ENCODE data around the gene PPIL1. TPM values are rescaled to one million over a fixed set of nuclear protein-coding genes. Genes with fewer than 3 reads are reported as not detected.

The PPIL1 gene
- total and polyA plus RNA-seq, 2 of the 4 experiments (the other 2 are of a cell fraction), result 28.4 to 58.4 TPM

GRCh38 chr6:36912586-36912985 is 38.0 kb upstream of the PPIL1 start:
- Histone ChIP-seq H3K18ac (ENCODE audit: low read depth, low read length) (no peak overlapping the region), H3K9me3 (ENCODE audit: control insufficient read depth, insufficient read depth, low read length) (no peaks in the 10 kb centered on the region), H4K20me1 (ENCODE audit: insufficient read depth, low read length) (peaks cover 21% of the 10 kb centered on the region), H2AFZ (replicated peaks; ENCODE audit: low read length, poor library complexity) (peak overlapping the region; percentile 44), H2BK20ac (ENCODE audit: low read depth, low read length) (no peak overlapping the region), H2BK5ac (ENCODE audit: low read depth, low read length, poor library complexity, severe bottlenecking) (peak overlapping the region; percentile 68), H3K9ac (ENCODE audit: low read depth, low read length) (no peak overlapping the region), H3K4me2 (ENCODE audit: low read depth, low read length) (0 out of 2 replicates have a peak overlapping the region, but pooled peaks have one; percentile 26), H3K79me1 (ENCODE audit: low read depth in 1 of 2, low read length in 2 of 2) (peaks cover 4 to 15% of the 10 kb centered on the region in 2 experiments; a peak in 3 of 4 replicates), H3K23ac (ENCODE audit: low read depth, low read length) (no peak overlapping the region), H4K8ac (ENCODE audit: low read depth in 2 of 2, low read length in 2 of 2) (no peak overlapping the region), H4K5ac (ENCODE audit: low read depth, low read length) (no peak overlapping the region), H3K4me3 (ENCODE audit: insufficient read depth, low read depth, low read length) (no peak overlapping the region), H3K9me1 (ENCODE audit: insufficient read depth, low read length) (peaks cover 14% of the 10 kb centered on the region), H3K27ac (ENCODE audit: insufficient read depth, low read length) (0 out of 2 replicates have a peak overlapping the region, but pooled peaks have one; percentile 2), H3K4me1 (ENCODE audit: control insufficient read depth, insufficient read depth, low read length) (peaks cover 18% of the 10 kb centered on the region), H3K56ac (ENCODE audit: extremely low read depth, insufficient read depth, low read length) (no peak overlapping the region), H2AK5ac (ENCODE audit: low read depth, low read length) (no peak overlapping the region), H2BK120ac (ENCODE audit: low read depth, low read length) (no peak overlapping the region), H4K91ac (ENCODE audit: insufficient read depth, low read depth, low read length) (no peak overlapping the region), H3K14ac (replicated peaks; ENCODE audit: low read depth, low read length) (no peak overlapping the region), H2BK15ac (ENCODE audit: low read depth, low read length) (no peak overlapping the region), H2AK9ac (replicated peaks; ENCODE audit: low read depth, low read length, poor library complexity) (no peak overlapping the region), H3K36me3 (ENCODE audit: control insufficient read depth, insufficient read depth, low read length) (peaks cover 18% of the 10 kb centered on the region), H3K27me3 (ENCODE audit: control insufficient read depth, insufficient read depth, low read length) (no peaks in the 10 kb centered on the region), H3K4ac (ENCODE audit: low read depth, low read length) (peak overlapping the region; percentile 4; the same call in 1 of the 2 replicates)
- no TSS peak for BruUV-seq (replicated peaks)
- DNase-seq, result peak; percentile 89
- ChIA-PET POLR2A (ENCODE audit: unreplicated experiment) (no interaction called here), CTCF (interaction anchor here (1.2 kb wide), 1 partner anchor 17 kb away, joined by 3 read pairs; no protein-coding TSS in a partner anchor)
- in situ Hi-C loops (cut with MboI; ENCODE audit: low sequenced_read_pairs) (no loop called here), intact Hi-C loops (cut with micrococcal nuclease) (no loop called here), dilution Hi-C loops (cut with HindIII; ENCODE audit: low sequenced_read_pairs, unreplicated experiment) (no loop called here)
- peak; percentile 84 for ATAC-seq (ENCODE audit: low read depth)
- WGBS, 2 experiments (ENCODE audit: extremely low coverage in 2 of 2, insufficient read length in 1 of 2), result 60% methylated on average over 2 of the region's 8 CpGs; no CpG with 5 or more reads in 1 of the 2 experiments
- no peak for TF ChIP-seq MAZ (IDR thresholded peaks at IDR 0.05; ENCODE audit: borderline replicate concordance, low read depth, low read length)
- no peak for TF ChIP-seq POLR2A (IDR thresholded peaks at IDR 0.05; ENCODE audit: low read depth, low read length)
- no peak for TF ChIP-seq USF2 (IDR thresholded peaks at IDR 0.05; ENCODE audit: low read depth, low read length)
- TF ChIP-seq RCOR1 (IDR thresholded peaks at IDR 0.05; ENCODE audit: insufficient replicate concordance, low read length), result no peak
- 0 out of 2 replicates have a peak, but pooled peaks have one; percentile 19 for TF ChIP-seq FOS (IDR thresholded peaks at IDR 0.05; ENCODE audit: low read depth, low read length)
- TF ChIP-seq CTCF (conservative IDR thresholded peaks at IDR 0.05; ENCODE audit: low read depth, low read length), result no peak
- no peak for TF ChIP-seq RFX5 (IDR thresholded peaks at IDR 0.05; ENCODE audit: low read depth, low read length)
- TF ChIP-seq ELK1 (IDR thresholded peaks at IDR 0.05; ENCODE audit: borderline replicate concordance, low read depth, low read length), result no peak
- TF ChIP-seq BHLHE40 (IDR thresholded peaks at IDR 0.05; ENCODE audit: low read depth, low read length), result peak; percentile 11; the same call in 1 of the 2 replicates
- TF ChIP-seq CEBPB (IDR thresholded peaks at IDR 0.05; ENCODE audit: low read depth, low read length), result no peak
- TF ChIP-seq RAD21 (IDR thresholded peaks at IDR 0.05; ENCODE audit: low read length), result 0 out of 2 replicates have a peak, but pooled peaks have one; percentile 17
- no peak for TF ChIP-seq MXI1 (IDR thresholded peaks at IDR 0.05; ENCODE audit: borderline replicate concordance, low read depth, low read length)
- TF ChIP-seq NFE2L2 (IDR thresholded peaks at IDR 0.05; ENCODE audit: low read depth, low read length), result no peak

Data from IMR-90 (cell line).